Measurements from ENCODE around the gene ANKRD12.

Gene ANKRD12

GRCh38 chr18:9217743-9218451, 81.3 kb downstream of the ANKRD12 start:
- Histone ChIP-seq H3K9me3 (ENCODE audit: low read length) (no peaks in the 10 kb centered on the region), H3F3A (ENCODE audit: insufficient read depth, low read length) (no peaks in the 10 kb centered on the region), H3K27ac (ENCODE audit: low read depth, low read length, poor library complexity, severe bottlenecking) (no peak overlapping the region), H3K27me3 (ENCODE audit: insufficient read depth, low read length) (no peaks in the 10 kb centered on the region), H2AFZ (ENCODE audit: low read length) (no peak overlapping the region), H3K9ac (ENCODE audit: low read length) (no peak overlapping the region), H3K4me3 (ENCODE audit: low read depth, low read length, poor library complexity, severe bottlenecking) (no peak overlapping the region), H3K36me3 (ENCODE audit: insufficient read depth, low read length) (peaks cover 84% of the 10 kb centered on the region), H3K4me2 (ENCODE audit: low read length) (no peak overlapping the region), H3K79me2 (ENCODE audit: insufficient read depth, low read length) (no peaks in the 10 kb centered on the region), H3K9me2 (ENCODE audit: low read depth, low read length) (no peaks in the 10 kb centered on the region), H4K20me1 (ENCODE audit: insufficient read depth, low read length) (no peaks in the 10 kb centered on the region), H3K4me1 (ENCODE audit: insufficient read depth, low read length, severe bottlenecking) (no peaks in the 10 kb centered on the region)
- TF ChIP-seq CTCF (IDR thresholded peaks at IDR 0.05; ENCODE audit: low read length) = no peak
- TF ChIP-seq EZH2 (IDR thresholded peaks at IDR 0.05; ENCODE audit: borderline replicate concordance, low read length) = no peak

GRCh38 chr18:9221040-9221439, 84.5 kb downstream of the ANKRD12 start:
- Histone ChIP-seq H3K9me3 (ENCODE audit: low read length) (no peaks in the 10 kb centered on the region), H3K36me3 (ENCODE audit: insufficient read depth, low read length) (peaks cover 88% of the 10 kb centered on the region), H3K79me2 (ENCODE audit: insufficient read depth, low read length) (no peaks in the 10 kb centered on the region), H2AFZ (ENCODE audit: low read length) (no peak overlapping the region), H3K9me2 (ENCODE audit: low read depth, low read length) (no peaks in the 10 kb centered on the region), H3K4me1 (ENCODE audit: insufficient read depth, low read length, severe bottlenecking) (no peaks in the 10 kb centered on the region), H3K4me2 (ENCODE audit: low read length) (no peak overlapping the region), H3F3A (ENCODE audit: insufficient read depth, low read length) (0 out of 2 replicates have a peak, but pooled peaks cover 5% of the 10 kb centered on the region), H4K20me1 (ENCODE audit: insufficient read depth, low read length) (no peaks in the 10 kb centered on the region), H3K4me3 (ENCODE audit: low read depth, low read length, poor library complexity, severe bottlenecking) (no peak overlapping the region), H3K9ac (ENCODE audit: low read length) (no peak overlapping the region), H3K27me3 (ENCODE audit: insufficient read depth, low read length) (no peaks in the 10 kb centered on the region), H3K27ac (ENCODE audit: low read depth, low read length, poor library complexity, severe bottlenecking) (no peak overlapping the region)
- TF ChIP-seq CTCF (IDR thresholded peaks at IDR 0.05; ENCODE audit: low read length) (no peak), EZH2 (IDR thresholded peaks at IDR 0.05; ENCODE audit: borderline replicate concordance, low read length) (no peak)

- Histone ChIP-seq H3K9ac (ENCODE audit: low read length) (no peak overlapping the region), H3K27me3 (ENCODE audit: insufficient read depth, low read length) (no peaks in the 10 kb centered on the region), H3F3A (ENCODE audit: insufficient read depth, low read length) (0 out of 2 replicates have a peak, but pooled peaks cover 5% of the 10 kb centered on the region), H4K20me1 (ENCODE audit: insufficient read depth, low read length) (no peaks in the 10 kb centered on the region), H3K9me2 (ENCODE audit: low read depth, low read length) (no peaks in the 10 kb centered on the region), H3K4me2 (ENCODE audit: low read length) (no peak overlapping the region), H3K4me3 (ENCODE audit: low read depth, low read length, poor library complexity, severe bottlenecking) (no peak overlapping the region), H3K27ac (ENCODE audit: low read depth, low read length, poor library complexity, severe bottlenecking) (no peak overlapping the region), H3K4me1 (ENCODE audit: insufficient read depth, low read length, severe bottlenecking) (no peaks in the 10 kb centered on the region), H3K9me3 (ENCODE audit: low read length) (no peaks in the 10 kb centered on the region), H3K36me3 (ENCODE audit: insufficient read depth, low read length) (peaks cover 88% of the 10 kb centered on the region), H3K79me2 (ENCODE audit: insufficient read depth, low read length) (no peaks in the 10 kb centered on the region), H2AFZ (ENCODE audit: low read length) (no peak overlapping the region)
- TF ChIP-seq CTCF (IDR thresholded peaks at IDR 0.05; ENCODE audit: low read length) (no peak), EZH2 (IDR thresholded peaks at IDR 0.05; ENCODE audit: borderline replicate concordance, low read length) (no peak)
Measured at GRCh38 chr18:9221661-9222060, 85.1 kb downstream of the ANKRD12 start.

Measured in OCI-LY1 (cell line).